ENCODE measurements around the gene GPR26.

The GPR26 gene

GRCh38 chr10:123666318-123667236 lies at the start of gene GPR26:
TSS of gene GPR26 (plus strand) at chr10:123666355. CDS start at chr10:123666408, 53 bp downstream.
- no peak for DNase-seq

- DNase-seq: no peak
Measured at GRCh38 chr10:123618224-123618623, 47.9 kb upstream of the GPR26 start.

- no peak for DNase-seq
Measured at GRCh38 chr10:123619067-123619855, 46.9 kb upstream of the GPR26 start.

- no peak for DNase-seq
Measured at GRCh38 chr10:123620621-123621020, 45.5 kb upstream of the GPR26 start.

GRCh38 chr10:123621492-123621891 lies 44.7 kb upstream of the GPR26 start:
- DNase-seq: no peak

GRCh38 chr10:123621916-123622315 lies 44.2 kb upstream of the GPR26 start:
- no peak for DNase-seq

- no peak for DNase-seq
Measured at GRCh38 chr10:123622381-123622780, 43.8 kb upstream of the GPR26 start.

GRCh38 chr10:123624086-123624485 lies 42.1 kb upstream of the GPR26 start:
- no peak for DNase-seq

- no peak for DNase-seq
Measured at GRCh38 chr10:123633106-123633505, 33.0 kb upstream of the GPR26 start.

- no peak for DNase-seq
Measured at GRCh38 chr10:123633636-123634035, 32.5 kb upstream of the GPR26 start.

GRCh38 chr10:123634221-123634620 lies 31.9 kb upstream of the GPR26 start:
- no peak for DNase-seq

- DNase-seq: no peak
Measured at GRCh38 chr10:123635131-123635530, 31.0 kb upstream of the GPR26 start.

GRCh38 chr10:123635745-123636144 lies 30.4 kb upstream of the GPR26 start:
- no peak for DNase-seq

GRCh38 chr10:123636598-123637325 lies 29.4 kb upstream of the GPR26 start:
- no peak for DNase-seq

GRCh38 chr10:123637326-123637880 lies 28.8 kb upstream of the GPR26 start:
- no peak for DNase-seq

- no peak for DNase-seq
Measured at GRCh38 chr10:123639131-123639530, 27.0 kb upstream of the GPR26 start.

GRCh38 chr10:123640016-123640535 lies 26.1 kb upstream of the GPR26 start:
- DNase-seq: no peak

GRCh38 chr10:123642293-123642692 lies 23.9 kb upstream of the GPR26 start:
- no peak for DNase-seq

GRCh38 chr10:123642697-123643096 lies 23.5 kb upstream of the GPR26 start:
- DNase-seq: no peak

GRCh38 chr10:123643315-123643714 lies 22.8 kb upstream of the GPR26 start:
- DNase-seq: no peak

- no peak for DNase-seq
Measured at GRCh38 chr10:123645016-123645415, 21.1 kb upstream of the GPR26 start.

- DNase-seq: no peak
Measured at GRCh38 chr10:123645615-123646014, 20.5 kb upstream of the GPR26 start.

GRCh38 chr10:123648595-123648994 lies 17.6 kb upstream of the GPR26 start:
- DNase-seq: no peak

All from stimulated activated CD4-positive, alpha-beta T cell treated with anti-CD3 and anti-CD28 coated beads, Interleukin-2, amount 100 ng/mL, for 24 hours (primary cell).